22Rv1 (cell line): ENCODE results near the gene ZNF626.
"Not testable (repeated sequence)": the region's sequence is repeated elsewhere in the genome, so short reads cannot be mapped to it uniquely, and the experiment has no call there.

Experiments
- H3K27ac ChIP-seq: fragments of 450-650 bp; 2 replicates; pipeline ENCODE4 v1.5.1; 2017
- ZFX ChIP-seq: fragments of 450-650 bp; IDR thresholded peaks from 2 replicates; pipeline ENCODE4 v1.6.1; 2017; ENCODE audit warnings: antibody characterized with exemption, borderline replicate concordance
- TF ChIP-seq, protein P1 (sequence below): fragments of 450-650 bp; IDR thresholded peaks from 2 replicates; pipeline ENCODE4 v1.5.1; 2017; ENCODE audit warnings: mild to moderate bottlenecking

The ZNF626 gene

DNA sequence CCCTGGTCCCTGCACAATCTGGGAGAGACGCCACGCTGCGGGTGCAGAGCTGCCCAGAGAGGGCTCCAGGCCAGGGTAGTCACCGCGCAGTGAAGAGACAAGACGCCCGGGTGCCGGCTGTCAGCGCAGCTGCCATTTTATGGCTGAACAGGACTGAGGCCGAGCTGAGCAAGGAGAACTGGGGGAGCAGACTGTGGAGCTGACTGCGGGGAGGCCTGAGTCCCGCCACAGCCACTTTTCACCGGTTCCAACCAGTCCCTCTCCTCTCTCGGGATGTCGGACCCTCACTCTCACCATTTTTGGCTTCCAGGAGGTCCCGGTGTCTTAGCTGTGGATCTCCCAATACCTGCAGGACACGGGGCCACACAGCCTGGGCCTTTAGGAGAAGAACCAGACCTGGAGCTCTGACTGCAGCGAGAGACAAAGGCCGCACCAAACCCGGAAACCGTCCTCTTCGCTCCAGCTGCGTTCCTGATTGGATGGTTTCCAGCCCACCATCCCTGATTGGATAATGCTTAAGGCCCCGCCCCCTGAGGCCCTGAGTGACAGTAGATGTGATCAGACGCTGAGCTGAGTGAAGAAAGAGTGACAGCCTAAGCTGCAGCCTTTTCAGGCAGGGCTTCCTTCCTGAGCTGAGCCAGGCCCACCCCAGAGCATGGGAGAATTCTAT is at the start of gene ZNF626:
Gene ZNF626, minus strand, starts transcription at position 422 of the 670 bp plus-strand sequence. Its CDS starts 125 bp downstream, at position 297.
- H3K27ac ChIP-seq, result no peak within 1 kb of the TSS
- TF ChIP-seq ZFX, result no peak
- TF ChIP-seq, protein P1, sequence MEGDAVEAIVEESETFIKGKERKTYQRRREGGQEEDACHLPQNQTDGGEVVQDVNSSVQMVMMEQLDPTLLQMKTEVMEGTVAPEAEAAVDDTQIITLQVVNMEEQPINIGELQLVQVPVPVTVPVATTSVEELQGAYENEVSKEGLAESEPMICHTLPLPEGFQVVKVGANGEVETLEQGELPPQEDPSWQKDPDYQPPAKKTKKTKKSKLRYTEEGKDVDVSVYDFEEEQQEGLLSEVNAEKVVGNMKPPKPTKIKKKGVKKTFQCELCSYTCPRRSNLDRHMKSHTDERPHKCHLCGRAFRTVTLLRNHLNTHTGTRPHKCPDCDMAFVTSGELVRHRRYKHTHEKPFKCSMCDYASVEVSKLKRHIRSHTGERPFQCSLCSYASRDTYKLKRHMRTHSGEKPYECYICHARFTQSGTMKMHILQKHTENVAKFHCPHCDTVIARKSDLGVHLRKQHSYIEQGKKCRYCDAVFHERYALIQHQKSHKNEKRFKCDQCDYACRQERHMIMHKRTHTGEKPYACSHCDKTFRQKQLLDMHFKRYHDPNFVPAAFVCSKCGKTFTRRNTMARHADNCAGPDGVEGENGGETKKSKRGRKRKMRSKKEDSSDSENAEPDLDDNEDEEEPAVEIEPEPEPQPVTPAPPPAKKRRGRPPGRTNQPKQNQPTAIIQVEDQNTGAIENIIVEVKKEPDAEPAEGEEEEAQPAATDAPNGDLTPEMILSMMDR, result no peak

DNA sequence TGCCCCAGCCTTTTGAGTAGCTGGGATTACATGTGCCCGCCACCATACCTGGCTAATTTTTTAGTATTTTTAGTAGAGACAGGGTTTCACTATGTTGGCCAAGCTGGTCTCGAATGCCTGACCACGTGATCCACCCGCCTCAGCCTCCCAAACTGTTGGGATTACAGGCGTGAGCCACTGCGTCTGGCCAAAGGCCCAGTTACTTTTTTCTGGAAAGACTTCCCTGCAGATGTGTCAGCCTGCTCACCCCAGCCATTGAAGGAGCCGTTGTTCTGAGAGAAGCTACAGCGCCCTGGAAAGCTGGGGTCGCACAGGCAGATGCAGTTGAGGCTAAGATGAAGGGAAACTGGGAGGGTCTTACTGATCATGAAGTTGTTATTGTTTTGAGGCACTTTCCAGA is 7.9 kb upstream of the ZNF626 start:
- TF ChIP-seq, protein P1, result no peak
- TF ChIP-seq ZFX, result no peak
- H3K27ac ChIP-seq, result no peak overlapping the region

DNA sequence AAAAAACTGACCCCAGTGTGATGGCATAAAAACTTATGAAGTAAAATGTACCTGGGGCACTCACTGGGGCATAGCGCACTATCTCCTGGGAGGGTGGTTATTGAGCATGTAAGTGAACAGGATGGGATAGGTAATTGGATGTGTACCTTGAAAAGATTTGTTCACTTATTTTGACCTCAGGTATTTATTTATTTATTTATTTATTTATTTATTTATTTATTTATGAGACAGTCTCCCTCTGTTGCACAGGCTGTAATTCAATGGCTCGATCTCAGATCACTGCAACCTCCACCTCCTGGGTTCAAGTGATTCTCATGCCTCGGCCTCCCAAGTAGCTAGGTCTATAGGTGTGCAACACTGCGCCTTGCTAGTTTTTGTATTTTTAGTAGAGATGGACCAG is 5.9 kb upstream of the ZNF626 start:
- H3K27ac ChIP-seq, result no peak overlapping the region
- TF ChIP-seq, protein P1, result no peak
- no peak for TF ChIP-seq ZFX

DNA sequence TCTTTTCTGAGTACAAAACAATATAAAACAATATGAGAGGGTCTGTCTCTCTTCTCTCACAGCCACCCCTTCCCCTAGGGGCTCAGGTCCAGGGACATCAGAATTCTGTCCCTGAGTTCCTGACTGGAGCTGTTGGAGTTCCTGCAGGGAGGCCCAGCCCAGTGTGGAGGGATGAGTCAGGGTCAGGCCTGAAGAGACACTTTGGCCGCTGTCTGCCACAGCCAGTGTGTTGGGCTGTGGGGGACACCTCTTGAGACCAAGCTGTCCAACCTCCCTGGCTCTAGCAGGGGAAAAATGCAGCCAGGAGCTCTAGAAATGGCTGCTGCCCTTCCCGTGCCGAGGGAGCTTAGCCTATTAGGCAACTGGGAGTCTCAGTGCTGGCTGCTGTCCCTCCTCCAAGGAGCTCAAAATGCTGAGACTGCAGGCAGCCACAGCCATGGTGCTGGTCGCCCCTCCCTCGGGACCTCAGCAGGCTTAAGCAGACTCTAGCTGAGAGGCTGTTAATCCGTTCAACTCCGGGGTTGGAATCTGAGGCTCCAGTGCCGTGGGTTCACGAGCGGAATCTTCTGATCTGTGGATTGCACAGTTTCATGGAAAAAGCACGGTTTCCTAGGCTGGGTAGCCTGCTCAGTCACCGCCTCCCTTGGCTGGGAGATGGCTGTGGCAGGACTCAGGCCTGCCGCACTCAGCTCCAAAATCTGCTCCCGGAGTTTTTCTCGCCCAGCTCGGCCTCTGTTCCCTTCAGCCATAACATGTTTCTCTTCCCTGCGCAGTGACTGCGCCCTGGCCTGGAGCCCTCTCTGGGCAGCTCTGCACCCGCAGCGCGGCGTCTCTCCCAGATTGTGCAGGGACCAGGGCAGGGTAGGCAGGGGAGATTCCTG is 3.8 kb upstream of the ZNF626 start:
- H3K27ac ChIP-seq, result no peak overlapping the region
- TF ChIP-seq, protein P1, result no peak
- no peak for TF ChIP-seq ZFX

DNA sequence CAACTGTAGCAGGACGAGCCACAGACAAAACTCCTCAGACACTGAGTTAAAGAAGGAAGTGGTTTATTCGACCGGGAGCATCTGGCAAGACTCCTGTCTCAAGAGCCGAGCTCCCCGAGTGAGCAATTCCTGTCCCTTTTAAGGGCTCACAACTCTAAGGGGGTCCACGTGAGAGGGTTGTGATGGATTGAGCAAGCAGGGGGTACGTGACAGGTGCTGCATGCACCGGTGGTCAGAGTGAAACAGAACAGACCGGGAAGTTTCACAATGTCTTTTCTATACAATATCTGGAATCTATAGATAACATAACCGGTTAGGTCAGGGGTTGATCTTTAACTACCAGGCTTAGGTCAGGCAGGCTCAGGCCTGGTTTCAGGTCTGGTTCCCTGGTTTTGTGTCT is 3.1 kb upstream of the ZNF626 start:
- not testable (repeated sequence) for H3K27ac ChIP-seq

DNA sequence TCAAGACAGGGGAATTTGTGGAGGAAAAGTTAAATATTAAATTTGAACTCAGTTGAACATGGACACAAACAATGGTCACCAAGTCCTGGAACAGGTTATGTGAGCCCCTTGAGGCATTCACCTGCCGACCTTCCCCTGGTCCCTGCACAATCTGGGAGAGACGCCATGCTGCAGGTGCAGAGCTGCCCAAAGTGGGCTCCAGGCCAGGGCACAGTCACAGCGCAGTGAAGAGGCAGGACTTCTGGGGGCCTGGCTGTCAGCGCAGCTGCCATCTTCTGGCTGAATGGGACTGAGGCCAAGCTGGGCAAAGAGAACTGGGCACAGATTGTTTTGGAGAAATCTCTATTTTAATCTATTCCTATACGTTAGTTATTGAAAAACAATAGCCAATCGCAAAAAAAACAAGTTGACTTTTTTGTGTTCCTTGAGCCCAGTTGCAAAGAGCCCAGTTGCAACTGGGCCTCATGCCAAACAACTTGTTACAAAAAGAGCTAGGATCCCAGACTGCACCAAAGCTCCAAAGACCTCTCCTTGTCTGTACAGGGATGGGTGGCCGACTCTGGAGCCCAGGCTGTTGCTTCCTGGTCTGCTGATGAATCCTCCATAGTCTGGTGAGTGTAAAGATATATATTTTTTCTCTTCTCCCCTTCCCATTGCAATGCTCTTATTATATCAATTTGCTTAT is 1.2 kb upstream of the ZNF626 start:
- H3K27ac ChIP-seq, result no peak overlapping the region
- no peak for TF ChIP-seq ZFX
- TF ChIP-seq, protein P1, result no peak

DNA sequence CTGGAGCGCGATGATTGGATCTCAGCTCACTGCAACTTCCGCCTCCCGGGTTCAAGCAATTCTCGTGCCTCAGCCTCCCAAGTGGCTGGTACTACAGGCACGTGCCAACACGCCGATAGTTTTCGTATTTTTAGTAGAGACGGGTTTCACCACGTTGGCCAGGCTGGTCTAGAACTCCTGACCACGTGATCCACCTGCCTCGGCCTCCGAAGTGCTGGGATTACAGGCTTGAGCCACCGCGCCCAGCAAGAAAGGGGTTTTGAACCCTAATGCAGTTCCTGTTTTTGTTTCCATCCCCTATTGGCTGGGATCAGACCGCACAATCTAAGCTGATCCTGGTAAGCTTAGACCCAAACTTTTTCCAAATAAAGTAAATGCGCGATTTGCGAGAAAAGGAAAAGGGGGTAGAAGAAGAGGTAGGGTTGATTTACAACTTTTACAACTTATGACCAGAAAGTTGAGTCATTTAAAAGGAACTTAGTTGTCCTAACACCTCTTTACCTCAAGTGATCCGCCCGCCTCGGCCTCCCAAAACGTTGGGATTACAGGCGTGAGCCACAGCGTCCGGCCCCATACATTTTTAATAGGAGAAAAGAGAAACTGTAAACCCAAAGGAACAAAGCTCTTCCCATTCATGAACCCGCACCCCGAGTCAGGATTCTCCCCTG is 764 bp downstream of the ZNF626 start:
- no peak overlapping the region for H3K27ac ChIP-seq
- TF ChIP-seq, protein P1, result no peak
- no peak for TF ChIP-seq ZFX
